Neural cell (in vitro differentiated cells): ENCODE data around the gene PLXDC2. TPM values are rescaled to one million over a fixed set of nuclear protein-coding genes. Genes with fewer than 3 reads are reported as not detected.

ENCODE experiments used
- H2AFZ ChIP-seq: fragments of 200-600, 300-800 bp; sonication (generic), shearing (Covaris generic); 2 replicates; pipeline ENCODE4 v1.6.0; 2014; ENCODE audit warnings: low read depth, mild to moderate bottlenecking, antibody characterized with exemption, low read length, moderate library complexity
- H3F3A ChIP-seq: fragments of 200-600 bp; shearing (Covaris generic); 2 replicates; pipeline ENCODE4 v1.6.1; 2016; ENCODE audit warnings: mild to moderate bottlenecking, moderate library complexity, mixed read lengths, antibody characterized with exemption, low read length; ENCODE audit not compliant: insufficient read depth, poor library complexity, severe bottlenecking
- H3K27ac ChIP-seq: fragments of 200-600, 300-800 bp; sonication (generic), shearing (Covaris generic); 2 replicates; pipeline ENCODE4 v1.5.1; 2014; ENCODE audit warnings: mild to moderate bottlenecking, low read length, moderate library complexity
- H3K27me3 ChIP-seq: fragments of 300-800, 200-600 bp; sonication (generic), shearing (Covaris generic); 2 replicates; pipeline ENCODE4 v1.6.0; 2014; ENCODE audit warnings: mild to moderate bottlenecking, low read depth, low read length, moderate library complexity; ENCODE audit not compliant: insufficient read depth
- H3K36me3 ChIP-seq: fragments of 300-800, 200-600 bp; sonication (generic), shearing (Covaris generic); 2 replicates; pipeline ENCODE4 v1.5.1; 2014; ENCODE audit warnings: mild to moderate bottlenecking, antibody characterized with exemption, low read length, moderate library complexity; ENCODE audit not compliant: insufficient read depth
- H3K4me2 ChIP-seq: fragments of 300-800, 200-600 bp; sonication (generic), shearing (Covaris generic); 2 replicates; pipeline ENCODE4 v1.6.0; 2014; ENCODE audit warnings: mild to moderate bottlenecking, low read length
- H3K4me3 ChIP-seq: fragments of 300-800, 200-600 bp; sonication (generic), shearing (Covaris generic); 2 replicates; pipeline ENCODE4 v1.5.1; 2014; ENCODE audit warnings: mild to moderate bottlenecking, low read length, moderate library complexity
- H3K79me2 ChIP-seq: fragments of 200-600 bp; shearing (Covaris generic); replicated peaks from 2 replicates; pipeline ENCODE4 v1.6.0; 2014; ENCODE audit warnings: mild to moderate bottlenecking, low read length, moderate library complexity; ENCODE audit not compliant: insufficient read depth
- H3K9ac ChIP-seq: fragments of 300-800, 200-600 bp; sonication (generic), shearing (Covaris generic); 2 replicates; pipeline ENCODE4 v1.6.1; 2016; ENCODE audit warnings: mild to moderate bottlenecking, low read length, mixed read lengths
- H3K9me2 ChIP-seq: fragments of 200-600 bp; shearing (Covaris generic); 2 replicates; pipeline ENCODE4 v1.6.1; 2016; ENCODE audit warnings: mild to moderate bottlenecking, low read length, mixed read lengths; ENCODE audit not compliant: insufficient read depth
- H3K9me3 ChIP-seq: fragments of 200-600, 300-800 bp; sonication (generic), shearing (Covaris generic); 2 replicates; pipeline ENCODE4 v1.6.1; 2016; ENCODE audit warnings: mild to moderate bottlenecking, mixed run types, low read length, moderate library complexity, mixed read lengths
- H4K20me1 ChIP-seq: fragments of 200-600 bp; shearing (Covaris generic); 2 replicates; pipeline ENCODE4 v1.6.1; 2016; ENCODE audit warnings: mild to moderate bottlenecking, mixed run types; ENCODE audit not compliant: insufficient read depth
- CTCF ChIP-seq: fragments of 450-650 bp; IDR thresholded peaks from 2 replicates; pipeline ENCODE4 v1.5.1; 2014; ENCODE audit warnings: antibody characterized with exemption, mild to moderate bottlenecking, moderate library complexity; ENCODE audit not compliant: poor library complexity, severe bottlenecking
- EP300 ChIP-seq: fragments of 450-650 bp; conservative IDR thresholded peaks from 2 replicates; pipeline ENCODE4 v1.6.1; 2014; ENCODE audit warnings: antibody characterized with exemption, mild to moderate bottlenecking, moderate library complexity; ENCODE audit not compliant: poor library complexity, severe bottlenecking
- EZH2 ChIP-seq: fragments of 200-600, 300-800 bp; shearing (Covaris generic), sonication (generic); IDR thresholded peaks from 2 replicates; pipeline ENCODE4 v1.6.1; 2014; ENCODE audit warnings: antibody characterized with exemption, low read length, borderline replicate concordance, mild to moderate bottlenecking; ENCODE audit not compliant: insufficient read depth, poor library complexity, severe bottlenecking
- MXI1 ChIP-seq: fragments of 450-650 bp; conservative IDR thresholded peaks from 2 replicates; pipeline ENCODE4 v1.6.1; 2014; ENCODE audit warnings: antibody characterized with exemption, mild to moderate bottlenecking; ENCODE audit not compliant: poor library complexity, severe bottlenecking
- POLR2AphosphoS5 ChIP-seq: IDR thresholded peaks from 2 replicates; pipeline ENCODE4 v1.6.1; 2012
- RAD21 ChIP-seq: fragments of 450-650 bp; conservative IDR thresholded peaks from 2 replicates; pipeline ENCODE4 v1.6.1; 2014; ENCODE audit warnings: antibody characterized with exemption, mild to moderate bottlenecking, moderate library complexity
- REST ChIP-seq: IDR thresholded peaks from 2 replicates; pipeline ENCODE4 v1.6.1; 2012; ENCODE audit warnings: borderline replicate concordance
- SMC3 ChIP-seq: fragments of 450-650 bp; conservative IDR thresholded peaks from 2 replicates; pipeline ENCODE4 v1.6.1; 2014; ENCODE audit warnings: antibody characterized with exemption, mild to moderate bottlenecking, moderate library complexity; ENCODE audit not compliant: poor library complexity
- TAF1 ChIP-seq: IDR thresholded peaks from 2 replicates; pipeline ENCODE4 v1.6.1; 2012; ENCODE audit warnings: low read depth
- polyA plus RNA-seq: library from polyadenylated mRNA; depleted of rRNA; stranded (reverse); fragments of >200 nt; gene quantifications from 2 replicates; pipeline ENCODE4 v1.2.3, GENCODE V29; 2014

The PLXDC2 gene
- polyA plus RNA-seq, 1 donor from 2014 or later = 2.3 TPM

- H2AFZ ChIP-seq = no peak overlapping the region
- H3K9me3 ChIP-seq = no peaks in the 10 kb centered on the region
- H3K4me2 ChIP-seq = no peak overlapping the region
- no peaks in the 10 kb centered on the region for H3K9me2 ChIP-seq
- H3K36me3 ChIP-seq = no peaks in the 10 kb centered on the region
- no peak overlapping the region for H3K4me3 ChIP-seq
- no peaks in the 10 kb centered on the region for H3K79me2 ChIP-seq
- H3F3A ChIP-seq = no peaks in the 10 kb centered on the region
- no peak overlapping the region for H3K27ac ChIP-seq
- TF ChIP-seq EP300 (no peak), CTCF (no peak), TAF1 (no peak), SMC3 (no peak), RAD21 (no peak), MXI1 (no peak)
- no peaks in the 10 kb centered on the region for H3K27me3 ChIP-seq
- H3K9ac ChIP-seq = no peak overlapping the region
- no peaks in the 10 kb centered on the region for H4K20me1 ChIP-seq
These were observed 424.4 kb downstream of the PLXDC2 start for GRCh38 chr10:20240643-20241042.

GRCh38 chr10:20247454-20247853 lies 431.2 kb downstream of the PLXDC2 start:
- no peak for TF ChIP-seq RAD21

GRCh38 chr10:20247891-20248708 lies 431.9 kb downstream of the PLXDC2 start:
- H3K9ac ChIP-seq = peak overlapping the region; percentile 32
- no peaks in the 10 kb centered on the region for H3K36me3 ChIP-seq
- H3K79me2 ChIP-seq = no peaks in the 10 kb centered on the region
- H3K4me3 ChIP-seq = peak overlapping the region; percentile 34
- TF ChIP-seq REST (no peak), TAF1 (no peak), RAD21 (peak; percentile 22), POLR2AphosphoS5 (peak; percentile 71), EZH2 (no peak), MXI1 (no peak), EP300 (peak; percentile 74), SMC3 (peak; percentile 21), CTCF (no peak)
- H3K27me3 ChIP-seq = no peaks in the 10 kb centered on the region
- no peaks in the 10 kb centered on the region for H3K9me3 ChIP-seq
- peaks cover 3% of the 10 kb centered on the region for H3F3A ChIP-seq
- no peaks in the 10 kb centered on the region for H3K9me2 ChIP-seq
- peak overlapping the region; percentile 40 for H3K4me2 ChIP-seq
- H2AFZ ChIP-seq = no peak overlapping the region
- peak overlapping the region; percentile 79 for H3K27ac ChIP-seq
- no peaks in the 10 kb centered on the region for H4K20me1 ChIP-seq

More at GRCh38 chr10:20247454-20247853, 431.2 kb downstream of the PLXDC2 start:
- Histone ChIP-seq H3K27me3 (no peaks in the 10 kb centered on the region), H4K20me1 (no peaks in the 10 kb centered on the region), H3K9ac (peak overlapping the region; percentile 47), H3K36me3 (no peaks in the 10 kb centered on the region), H3K27ac (peak overlapping the region; percentile 79), H3K79me2 (no peaks in the 10 kb centered on the region), H3F3A (peaks cover 3% of the 10 kb centered on the region), H3K4me3 (peak overlapping the region; percentile 34), H2AFZ (no peak overlapping the region), H3K9me2 (no peaks in the 10 kb centered on the region), H3K4me2 (peak overlapping the region; percentile 40), H3K9me3 (no peaks in the 10 kb centered on the region)
